Measurements from ENCODE around the gene TERB2. TPM values are rescaled to one million over a fixed set of nuclear protein-coding genes. Genes with fewer than 3 reads are reported as not detected.
"Not testable (repeated sequence)": the region's sequence is repeated elsewhere in the genome, so short reads cannot be mapped to it uniquely, and the experiment has no call there.

The TERB2 gene
- not detected in 2 replicates for total RNA-seq
- long read RNA-seq: 0 reads

- no peak for TF ChIP-seq CTCF (IDR thresholded peaks at IDR 0.05; ENCODE audit: unreplicated experiment)
- Mint-ChIP-seq H3K36me3 (ENCODE audit: insufficient read depth) (peaks cover 2% of the 10 kb centered on the region), H3K4me3 (ENCODE audit: low read depth) (no peak within 1 kb of the TSS), H3K27ac (no peak within 1 kb of the TSS), H3K4me1 (ENCODE audit: low read depth) (peaks cover under 1% of the 10 kb centered on the region), H3K9me3 (ENCODE audit: low read depth) (peaks cover 12% of the 10 kb centered on the region), H3K27me3 (peaks cover 25% of the 10 kb centered on the region)
- DNase-seq (ENCODE audit: low spot score, unreplicated experiment): no peak
Observed at GRCh38 chr15:44956388-44956787, at the start of gene TERB2. Gene TERB2 (plus strand): TSS chr15:44956687. CDS start chr15:44956719, 32 bp downstream.

GRCh38 chr15:44909423-44909822 is 47.1 kb upstream of the TERB2 start:
- no peak for TF ChIP-seq CTCF (IDR thresholded peaks at IDR 0.05; ENCODE audit: unreplicated experiment)
- H3K27ac Mint-ChIP-seq: no peak overlapping the region

GRCh38 chr15:44910981-44911625 is 45.4 kb upstream of the TERB2 start:
- Mint-ChIP-seq H3K9me3 (ENCODE audit: low read depth) (no peaks in the 10 kb centered on the region), H3K27me3 (no peaks in the 10 kb centered on the region)
- TF ChIP-seq CTCF (IDR thresholded peaks at IDR 0.05; ENCODE audit: unreplicated experiment): no peak

More at GRCh38 chr15:44909423-44909822, 47.1 kb upstream of the TERB2 start:
- Mint-ChIP-seq H3K36me3 (ENCODE audit: insufficient read depth) (peaks cover 1% of the 10 kb centered on the region), H3K27me3 (no peaks in the 10 kb centered on the region), H3K9me3 (ENCODE audit: low read depth) (no peaks in the 10 kb centered on the region), H3K4me3 (ENCODE audit: low read depth) (no peak overlapping the region), H3K4me1 (ENCODE audit: low read depth) (peaks cover 27% of the 10 kb centered on the region)
- no peak for DNase-seq (ENCODE audit: low spot score, unreplicated experiment)

GRCh38 chr15:44912186-44912585 is 44.3 kb upstream of the TERB2 start:
- not testable (repeated sequence) for H3K4me3 Mint-ChIP-seq (ENCODE audit: low read depth); H3K27me3 Mint-ChIP-seq; DNase-seq (ENCODE audit: low spot score, unreplicated experiment); H3K9me3 Mint-ChIP-seq (ENCODE audit: low read depth); H3K36me3 Mint-ChIP-seq (ENCODE audit: insufficient read depth)
- Mint-ChIP-seq H3K27ac (peak overlapping the region; percentile 76), H3K4me1 (ENCODE audit: low read depth) (peaks cover 22% of the 10 kb centered on the region)

More at GRCh38 chr15:44910981-44911625, 45.4 kb upstream of the TERB2 start:
- H3K4me1 Mint-ChIP-seq (ENCODE audit: low read depth): peaks cover 22% of the 10 kb centered on the region
- H3K36me3 Mint-ChIP-seq (ENCODE audit: insufficient read depth): peaks cover 1% of the 10 kb centered on the region
- H3K4me3 Mint-ChIP-seq (ENCODE audit: low read depth): no peak overlapping the region
- DNase-seq (ENCODE audit: low spot score, unreplicated experiment): no peak
- peak overlapping the region; percentile 30 for H3K27ac Mint-ChIP-seq

GRCh38 chr15:44912974-44913448 is 43.5 kb upstream of the TERB2 start:
- H3K4me3 Mint-ChIP-seq (ENCODE audit: low read depth): peak overlapping the region; percentile 13
- H3K9me3 Mint-ChIP-seq (ENCODE audit: low read depth); H3K36me3 Mint-ChIP-seq (ENCODE audit: insufficient read depth); DNase-seq (ENCODE audit: low spot score, unreplicated experiment); H3K27me3 Mint-ChIP-seq: not testable (repeated sequence)
- H3K4me1 Mint-ChIP-seq (ENCODE audit: low read depth): peaks cover 22% of the 10 kb centered on the region
- H3K27ac Mint-ChIP-seq: peak overlapping the region; percentile 98

GRCh38 chr15:44918136-44918535 is 38.4 kb upstream of the TERB2 start:
- Mint-ChIP-seq H3K27ac (no peak overlapping the region), H3K27me3 (peaks cover under 1% of the 10 kb centered on the region), H3K9me3 (ENCODE audit: low read depth) (peaks cover 3% of the 10 kb centered on the region), H3K4me1 (ENCODE audit: low read depth) (peaks cover 9% of the 10 kb centered on the region), H3K36me3 (ENCODE audit: insufficient read depth) (no peaks in the 10 kb centered on the region), H3K4me3 (ENCODE audit: low read depth) (no peak overlapping the region)
- no peak for DNase-seq (ENCODE audit: low spot score, unreplicated experiment)
- TF ChIP-seq CTCF (IDR thresholded peaks at IDR 0.05; ENCODE audit: unreplicated experiment): no peak

GRCh38 chr15:44928658-44929057 is 27.8 kb upstream of the TERB2 start:
- not testable (repeated sequence) for H3K27ac Mint-ChIP-seq; H3K9me3 Mint-ChIP-seq (ENCODE audit: low read depth); H3K4me3 Mint-ChIP-seq (ENCODE audit: low read depth); H3K36me3 Mint-ChIP-seq (ENCODE audit: insufficient read depth); DNase-seq (ENCODE audit: low spot score, unreplicated experiment)
- peaks cover 55% of the 10 kb centered on the region for H3K27me3 Mint-ChIP-seq
- peaks cover 10% of the 10 kb centered on the region for H3K4me1 Mint-ChIP-seq (ENCODE audit: low read depth)

- DNase-seq (ENCODE audit: low spot score, unreplicated experiment); H3K9me3 Mint-ChIP-seq (ENCODE audit: low read depth); H3K27ac Mint-ChIP-seq; H3K36me3 Mint-ChIP-seq (ENCODE audit: insufficient read depth); H3K4me3 Mint-ChIP-seq (ENCODE audit: low read depth): not testable (repeated sequence)
- Mint-ChIP-seq H3K27me3 (peaks cover 54% of the 10 kb centered on the region), H3K4me1 (ENCODE audit: low read depth) (peaks cover 10% of the 10 kb centered on the region)
Observed at GRCh38 chr15:44930283-44930682, 26.2 kb upstream of the TERB2 start.

GRCh38 chr15:44958302-44958701 is 1.8 kb downstream of the TERB2 start:
- not testable (repeated sequence) for DNase-seq (ENCODE audit: low spot score, unreplicated experiment); H3K4me1 Mint-ChIP-seq (ENCODE audit: low read depth); H3K4me3 Mint-ChIP-seq (ENCODE audit: low read depth); H3K27ac Mint-ChIP-seq; H3K36me3 Mint-ChIP-seq (ENCODE audit: insufficient read depth)
- H3K9me3 Mint-ChIP-seq (ENCODE audit: low read depth): peaks cover 12% of the 10 kb centered on the region
- peaks cover 36% of the 10 kb centered on the region for H3K27me3 Mint-ChIP-seq
